ENCODE data around the gene TRIM49D2.
"Not testable (repeated sequence)": the region's sequence is repeated elsewhere in the genome, so short reads cannot be mapped to it uniquely, and the experiment has no call there.

Gene TRIM49D2

GRCh38 chr11:89923764-89924163 is at the start of gene TRIM49D2:
Gene TRIM49D2, plus strand, starts transcription at chr11:89924064. Its CDS starts 2,698 bp downstream, at chr11:89926762.
- intact Hi-C loops (cut with DNase I); DNase-seq: not testable (repeated sequence)

GRCh38 chr11:89877511-89877910 is 46.4 kb upstream of the TRIM49D2 start:
- intact Hi-C loops (cut with DNase I), result not testable (repeated sequence)
- DNase-seq, result peak in 1 of 42 donors; percentile 1

GRCh38 chr11:89893245-89893644 is 30.6 kb upstream of the TRIM49D2 start:
- DNase-seq; intact Hi-C loops (cut with DNase I): not testable (repeated sequence)

- DNase-seq; intact Hi-C loops (cut with DNase I): not testable (repeated sequence)
These were observed 23.1 kb upstream of the TRIM49D2 start for GRCh38 chr11:89900809-89901208.

- no peak for DNase-seq
- intact Hi-C loops (cut with DNase I), result no loop called here
These were observed 1.6 kb upstream of the TRIM49D2 start, which contains the start of gene TRIM49D1 for GRCh38 chr11:89922195-89922660. Gene TRIM49D1, minus strand, starts transcription at chr11:89922245. Its CDS starts 4,535 bp downstream, at chr11:89917710.

- DNase-seq, result peak in 1 of 42 donors; percentile 13
- intact Hi-C loops (cut with DNase I), result not testable (repeated sequence)
These were observed 37.0 kb downstream of the TRIM49D2 start for GRCh38 chr11:89960833-89961232.

- intact Hi-C loops (cut with DNase I); DNase-seq: not testable (repeated sequence)
These were observed 41.9 kb downstream of the TRIM49D2 start, which contains the start of gene TRIM64 for GRCh38 chr11:89965737-89966136. Gene TRIM64, plus strand, starts transcription at chr11:89966037. Its CDS starts 2,467 bp downstream, at chr11:89968504.

Measured in head of caudate nucleus (tissue), 42 donors.